D721Med (cell line): ENCODE results near the gene FANCD2OS.

Source experiments
- DNase-seq: peaks from one replicate; pipeline ENCODE4 v3.0.0; 2011; ENCODE audit warnings: low spot score; ENCODE audit not compliant: insufficient read length
- FAIRE-seq: peaks from 2 replicates; lab custom pipeline; 2011; peaks lifted over from hg19 to GRCh38; lab: Jason Lieb, UNC
- CTCF ChIP-seq: IDR thresholded peaks from 2 replicates; pipeline ENCODE4 v1.5.1; 2012; ENCODE audit warnings: mild to moderate bottlenecking, control low read depth; ENCODE audit not compliant: insufficient read depth; ENCODE audit errors: missing control alignments

FANCD2OS gene

DNA sequence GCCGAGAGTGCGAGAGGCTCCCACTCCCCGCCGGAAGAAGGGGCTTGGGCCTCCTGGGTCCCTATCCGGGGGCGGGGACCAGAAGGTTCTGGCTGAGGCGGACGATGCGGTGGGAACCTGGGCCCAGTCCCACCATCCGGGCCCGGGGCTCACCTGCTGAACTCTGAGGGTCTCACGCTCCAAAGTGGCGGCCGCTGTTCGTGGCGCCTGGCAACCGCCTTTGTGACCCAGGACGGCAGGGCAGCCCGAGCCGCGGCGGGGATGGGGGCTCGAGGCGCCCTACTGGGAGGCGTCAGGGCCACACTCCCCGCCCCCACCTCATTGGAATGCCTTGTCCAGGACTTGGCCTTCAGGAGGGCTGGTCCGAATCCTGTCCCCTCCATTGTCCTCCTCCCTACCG lies at the start of gene FANCD2OS:
FANCD2OS (minus strand) TSS at position 165 of the 400 bp plus-strand sequence. CDS start 3,481 bp downstream, outside the sequence.
- TF ChIP-seq CTCF = no peak
- no peak for FAIRE-seq
- no peak for DNase-seq

DNA sequence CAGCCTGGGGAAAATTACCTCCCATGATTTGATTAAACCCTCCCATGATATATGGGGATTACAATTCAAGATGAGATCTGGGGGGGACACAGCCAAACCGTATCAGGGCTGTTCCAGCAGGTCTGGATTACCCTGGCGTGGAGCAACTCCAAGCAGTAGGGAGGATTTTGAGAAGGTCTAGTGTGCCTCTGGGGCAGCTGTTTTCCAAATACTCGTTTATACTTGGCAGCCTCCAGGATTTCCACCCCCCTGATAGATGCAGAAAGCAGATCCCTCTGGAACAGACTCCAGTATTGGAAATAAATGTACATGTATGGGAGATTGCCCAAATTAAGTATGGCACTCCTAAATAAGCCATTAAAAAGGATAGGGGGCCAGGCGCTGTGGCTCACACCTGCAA lies 49.0 kb upstream of the FANCD2OS start:
- no peak for FAIRE-seq
- no peak for TF ChIP-seq CTCF
- DNase-seq = no peak

GRCh38 chr3:10155658-10156057 lies 47.6 kb upstream of the FANCD2OS start:
- no peak for DNase-seq
- no peak for FAIRE-seq
- TF ChIP-seq CTCF = no peak

DNA sequence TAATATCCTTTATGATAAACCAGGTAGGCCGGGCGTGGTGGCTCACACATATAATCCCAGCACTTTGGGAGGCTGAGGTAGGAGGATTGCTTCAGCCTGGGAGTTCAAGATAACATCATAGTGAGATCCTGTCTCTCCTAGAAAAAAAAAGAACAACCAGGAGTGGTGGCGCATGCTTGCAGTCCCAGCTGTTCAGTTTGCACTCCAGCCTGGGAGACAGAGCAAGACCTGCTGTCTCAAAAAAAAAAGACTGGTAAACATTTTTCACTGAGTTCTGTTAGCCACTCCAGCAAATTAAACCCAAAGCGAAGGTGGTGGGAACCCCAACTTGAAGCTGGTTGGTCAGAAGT lies 47.0 kb upstream of the FANCD2OS start:
- DNase-seq (no peak), FAIRE-seq (no peak)
- TF ChIP-seq CTCF = no peak

GRCh38 chr3:10154335-10155122 lies 46.5 kb upstream of the FANCD2OS start:
- no peak for DNase-seq
- no peak for FAIRE-seq
- no peak for TF ChIP-seq CTCF

DNA sequence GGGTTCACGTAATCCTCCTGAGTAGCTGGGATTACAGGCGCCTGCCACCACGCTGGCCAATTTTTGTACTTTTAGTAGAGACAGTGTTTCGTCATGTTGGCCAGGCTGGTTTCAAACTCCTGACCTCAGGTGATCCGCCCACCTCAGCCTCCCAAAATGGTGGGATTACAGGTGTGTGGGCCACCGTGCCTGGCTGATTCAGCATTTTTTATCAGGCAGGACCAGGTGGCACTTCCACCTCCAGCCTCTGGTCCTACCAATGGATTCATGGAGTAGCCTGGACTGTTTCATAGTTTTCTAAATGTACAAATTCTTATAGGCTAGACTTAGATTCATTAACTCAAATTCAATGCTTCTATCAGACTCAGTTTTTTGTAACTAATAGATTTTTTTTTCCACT lies 42.9 kb upstream of the FANCD2OS start:
- TF ChIP-seq CTCF = no peak
- FAIRE-seq = no peak
- DNase-seq = no peak

DNA sequence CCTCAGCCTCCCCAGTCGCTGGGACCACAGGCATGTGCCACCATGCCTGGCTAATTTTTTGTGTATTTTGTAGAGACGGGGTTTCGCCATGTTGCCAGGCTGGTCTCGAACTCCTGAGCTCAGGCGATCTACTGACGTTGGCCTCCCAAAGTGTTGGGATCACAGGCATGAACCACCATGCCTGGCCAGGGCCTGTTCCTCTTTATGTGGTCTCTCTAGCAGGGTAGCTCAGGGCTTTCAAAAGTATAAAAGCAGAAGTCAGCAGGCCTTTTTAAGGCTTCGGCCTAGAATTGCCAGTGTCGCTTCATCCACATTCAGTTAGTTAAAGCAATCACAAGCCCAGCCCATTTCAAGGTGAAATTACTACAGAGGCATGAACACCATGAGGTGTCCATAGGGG lies 41.2 kb upstream of the FANCD2OS start:
- DNase-seq (no peak), FAIRE-seq (no peak)
- TF ChIP-seq CTCF = no peak
